Stimulated activated CD4-positive, alpha-beta T cell treated with anti-CD3 and anti-CD28 coated beads, Interleukin-12 subunit alpha, Interleukin-12 subunit beta, amount 100 ng/mL, for 4 hours (primary cell): ENCODE results near the gene MRPL42.
A peak's percentile ranks its signal among the peaks of the same experiment; 100 is the strongest.
"Not testable (repeated sequence)": the region's sequence is repeated elsewhere in the genome, so short reads cannot be mapped to it uniquely, and the experiment has no call there.

Experiments used
- DNase-seq: peaks from one replicate; pipeline ENCODE4 v3.0.0-alpha.2; 2020

The MRPL42 gene

DNA sequence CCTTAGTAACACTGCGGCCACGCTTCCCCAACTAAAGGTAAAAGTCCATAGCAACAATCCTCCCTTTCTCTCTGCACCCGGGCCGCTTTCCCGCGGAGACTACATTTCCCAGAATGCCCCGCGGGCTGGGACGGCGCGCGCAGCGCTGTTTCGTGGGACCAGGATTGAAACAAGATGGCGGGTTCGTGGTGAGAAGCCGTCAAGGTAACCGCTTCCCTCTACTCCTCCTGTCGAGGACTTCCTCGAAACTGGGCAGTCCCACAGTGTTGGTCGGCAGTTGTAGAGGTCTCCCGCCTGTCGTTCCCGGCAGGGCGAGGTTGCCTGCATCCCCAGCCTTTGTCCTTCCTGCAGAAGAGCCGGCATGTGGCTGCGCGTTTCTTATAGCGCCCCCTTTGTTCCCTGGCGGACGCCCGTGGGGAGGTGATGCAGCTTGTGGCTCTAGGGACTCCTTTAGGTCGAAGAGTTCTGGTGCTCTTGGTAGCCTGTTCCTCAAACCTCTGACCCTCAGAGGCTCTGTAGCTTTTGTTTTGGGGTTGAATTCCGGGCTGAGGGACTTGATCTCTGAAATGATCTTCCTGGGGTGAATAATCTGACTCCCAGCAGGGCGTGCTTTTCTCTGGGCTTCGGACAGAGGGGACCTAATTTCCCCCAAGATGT lies at the start of gene MRPL42:
MRPL42 (plus strand) TSS at position 164 of the 657 bp plus-strand sequence. CDS start 1,772 bp downstream, outside the sequence.
- peak; percentile 90 for DNase-seq

DNA sequence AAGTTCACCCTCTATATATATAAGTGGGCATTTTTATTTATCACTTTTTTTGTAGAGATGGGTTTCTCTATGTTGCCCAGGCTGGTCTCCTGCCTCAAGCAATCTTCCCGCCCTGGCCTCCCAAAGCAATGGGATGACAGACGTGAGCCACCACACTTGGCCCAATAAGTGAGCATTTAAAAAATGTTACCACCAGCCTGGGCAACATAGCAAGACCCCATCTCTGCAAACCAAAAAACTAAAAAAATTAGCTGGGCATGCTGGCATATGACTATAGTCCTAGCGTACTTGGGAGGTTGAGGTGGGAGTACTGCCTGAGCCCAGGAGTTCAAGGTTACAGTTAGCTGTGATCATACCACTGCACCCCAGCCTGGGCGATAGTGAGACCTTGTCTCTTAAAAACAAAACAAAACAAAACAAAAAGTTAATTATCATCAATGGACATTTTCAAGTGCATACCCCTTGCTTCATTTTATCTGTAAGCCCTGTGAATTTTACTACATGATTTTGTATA lies 49.3 kb upstream of the MRPL42 start:
- no peak for DNase-seq

DNA sequence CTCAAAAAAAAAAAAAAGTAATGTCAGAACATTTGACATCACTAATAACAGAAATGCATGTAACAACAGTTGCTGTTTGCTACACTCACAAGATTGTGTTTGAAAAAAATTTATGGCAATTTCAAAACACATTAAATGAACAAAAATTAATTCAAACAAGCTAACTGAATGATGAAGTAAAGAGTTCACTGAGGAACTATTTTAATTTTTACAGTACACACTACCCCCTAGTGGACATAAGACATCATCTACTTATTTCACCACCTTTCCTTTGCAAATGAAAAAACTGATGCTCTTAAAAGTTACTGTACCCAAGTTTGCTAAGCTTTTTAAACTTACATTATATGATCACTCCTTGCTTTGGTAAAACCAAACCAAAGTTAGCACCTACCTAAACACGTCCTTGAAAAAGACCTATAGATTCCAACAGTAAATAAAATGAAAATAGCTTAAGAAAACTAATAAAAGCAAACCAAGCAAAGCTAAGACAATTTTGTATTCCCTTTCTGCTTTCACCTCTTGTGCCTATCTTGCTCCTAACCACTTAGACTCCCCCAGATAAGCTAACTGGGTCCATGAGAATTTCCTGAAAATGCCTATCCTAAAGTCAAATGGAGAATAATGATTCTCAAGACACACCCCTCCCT lies 47.8 kb upstream of the MRPL42 start:
- no peak for DNase-seq

DNA sequence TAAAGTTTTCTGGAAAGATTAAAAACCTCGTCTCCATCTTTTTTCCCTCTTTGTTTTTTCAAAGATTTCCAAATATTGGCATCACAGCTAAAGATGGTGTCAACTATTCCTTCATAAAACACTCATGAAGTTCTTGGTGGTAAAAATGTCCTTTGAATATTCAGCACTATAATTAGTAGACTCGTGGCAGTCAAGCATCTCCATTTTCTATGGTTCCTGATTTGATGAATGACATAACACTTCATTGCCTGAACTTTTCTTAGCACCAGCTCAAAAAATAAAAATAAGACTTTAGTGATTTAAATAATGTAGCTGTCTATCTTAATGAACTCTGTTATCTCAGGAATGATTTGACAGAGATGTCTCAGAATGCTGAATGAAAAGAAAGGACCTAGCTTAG lies 45.3 kb upstream of the MRPL42 start:
- DNase-seq: no peak

DNA sequence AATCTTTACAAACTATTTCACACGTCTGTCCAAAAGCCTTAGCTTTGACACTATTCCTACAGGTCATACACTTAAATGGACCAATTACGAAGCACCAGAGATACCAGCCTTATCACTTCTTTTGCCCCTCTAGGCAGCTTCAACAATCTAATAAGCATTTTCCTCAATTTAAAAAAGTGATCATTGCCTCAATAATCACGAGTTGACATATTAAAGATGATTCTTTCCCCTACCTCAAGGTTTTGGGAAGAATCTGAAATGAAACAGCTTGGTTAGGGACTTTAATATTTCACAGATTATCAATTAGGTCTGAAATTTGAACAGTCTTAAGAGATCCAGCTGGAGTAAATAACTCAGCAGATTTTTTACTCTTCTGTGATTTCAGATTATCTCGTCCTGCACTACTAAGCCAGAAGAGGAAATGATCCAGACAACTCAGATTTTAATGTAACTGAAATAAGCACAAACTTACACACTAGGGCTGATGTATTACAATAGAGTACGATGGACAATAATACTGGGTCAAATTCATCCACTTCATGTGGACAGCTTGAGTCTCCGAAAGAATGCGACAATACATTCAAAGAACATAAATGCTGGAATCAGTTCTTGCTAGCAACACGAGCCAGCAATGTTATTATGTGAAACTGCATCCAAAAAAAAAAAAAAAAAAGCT lies 41.4 kb upstream of the MRPL42 start:
- no peak for DNase-seq

GRCh38 chr12:93426412-93426805 lies 40.9 kb upstream of the MRPL42 start:
- DNase-seq: no peak

DNA sequence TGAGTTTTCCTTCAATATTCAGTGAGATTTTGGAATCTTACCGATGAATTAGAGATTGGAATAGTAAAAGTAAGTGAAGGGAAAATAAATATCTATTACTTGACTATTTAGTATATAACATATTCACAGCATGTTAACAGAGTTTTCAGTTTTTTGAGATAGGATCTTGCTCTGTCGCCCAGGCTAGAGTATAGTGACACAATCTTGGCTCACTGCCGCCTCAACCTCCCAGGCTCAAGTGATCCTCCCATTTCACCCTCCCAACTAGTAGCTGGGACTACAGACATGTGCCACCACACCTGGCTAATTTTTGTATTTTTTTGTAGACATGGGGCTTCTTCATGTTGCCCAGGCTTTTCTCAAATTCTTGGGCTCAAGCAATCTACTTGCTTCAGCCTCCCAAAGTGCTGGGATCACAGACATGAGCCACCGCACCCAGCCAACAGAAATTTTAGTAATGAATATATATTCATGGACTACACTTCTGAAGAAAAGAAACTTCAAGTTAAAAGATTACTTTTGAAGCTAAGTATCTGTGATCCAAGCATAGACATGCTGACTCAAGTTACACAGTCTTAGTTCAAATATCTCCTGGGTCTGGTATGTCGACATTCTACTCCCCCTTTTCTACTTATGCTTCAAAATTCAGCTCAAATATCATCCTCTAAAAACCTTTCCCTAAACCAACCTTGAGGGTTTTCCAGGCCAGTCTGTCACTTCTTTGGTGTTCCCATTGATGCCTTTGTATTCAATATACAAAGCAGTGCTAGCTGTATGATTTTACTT lies 39.3 kb upstream of the MRPL42 start:
- DNase-seq: no peak

- DNase-seq: no peak
Measured at GRCh38 chr12:93429448-93429847, 37.9 kb upstream of the MRPL42 start.

GRCh38 chr12:93429852-93430251 lies 37.5 kb upstream of the MRPL42 start:
- DNase-seq: no peak

DNA sequence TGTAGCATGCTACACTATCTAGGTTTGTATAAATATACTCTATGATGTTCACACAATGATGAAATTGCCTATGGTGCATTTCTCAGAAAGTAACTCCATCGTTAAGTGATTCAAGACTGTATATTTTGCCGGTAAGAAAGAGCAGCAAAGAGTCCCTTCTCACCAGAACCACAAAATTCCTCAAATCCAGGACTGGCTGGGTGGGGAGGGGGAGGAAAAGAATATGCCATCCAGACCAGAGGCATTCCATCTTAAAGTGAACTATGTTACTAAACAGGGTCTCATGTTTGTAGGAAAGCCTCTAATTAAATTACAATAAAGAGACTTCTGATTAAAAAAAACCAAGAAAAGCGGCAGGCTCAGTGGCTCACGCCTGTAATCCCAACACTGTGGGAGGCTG lies 37.0 kb upstream of the MRPL42 start:
- DNase-seq: no peak

- not testable (repeated sequence) for DNase-seq
Measured at GRCh38 chr12:93432031-93432430, 35.3 kb upstream of the MRPL42 start.

DNA sequence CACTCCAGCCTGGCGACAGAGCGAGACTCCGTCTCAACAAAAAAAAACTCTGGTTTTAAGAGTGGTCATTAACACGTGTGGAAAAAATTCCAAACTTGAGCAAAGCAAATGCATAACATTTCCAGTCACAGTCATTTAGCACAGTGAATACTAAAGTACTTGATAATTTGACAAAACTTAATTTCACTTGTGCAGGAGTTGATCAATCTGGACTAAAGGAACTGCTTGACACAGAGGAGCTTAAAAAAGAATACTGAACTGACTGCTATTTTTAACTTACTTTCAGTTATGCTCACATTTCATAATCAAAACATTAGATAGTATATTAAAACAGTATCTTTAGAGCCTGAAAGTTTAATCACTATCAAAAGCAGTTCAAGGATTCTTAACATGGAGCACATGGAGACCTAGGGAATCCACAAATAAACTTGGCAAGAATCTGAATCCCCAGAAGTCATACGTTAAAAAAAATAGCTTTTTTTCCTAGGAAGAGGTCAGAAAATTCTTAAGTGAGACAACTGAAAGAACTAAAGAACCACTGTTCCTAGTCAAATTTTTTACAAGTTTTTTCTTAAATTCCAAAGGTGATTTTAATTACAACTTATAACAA lies 33.0 kb upstream of the MRPL42 start:
- no peak for DNase-seq

DNA sequence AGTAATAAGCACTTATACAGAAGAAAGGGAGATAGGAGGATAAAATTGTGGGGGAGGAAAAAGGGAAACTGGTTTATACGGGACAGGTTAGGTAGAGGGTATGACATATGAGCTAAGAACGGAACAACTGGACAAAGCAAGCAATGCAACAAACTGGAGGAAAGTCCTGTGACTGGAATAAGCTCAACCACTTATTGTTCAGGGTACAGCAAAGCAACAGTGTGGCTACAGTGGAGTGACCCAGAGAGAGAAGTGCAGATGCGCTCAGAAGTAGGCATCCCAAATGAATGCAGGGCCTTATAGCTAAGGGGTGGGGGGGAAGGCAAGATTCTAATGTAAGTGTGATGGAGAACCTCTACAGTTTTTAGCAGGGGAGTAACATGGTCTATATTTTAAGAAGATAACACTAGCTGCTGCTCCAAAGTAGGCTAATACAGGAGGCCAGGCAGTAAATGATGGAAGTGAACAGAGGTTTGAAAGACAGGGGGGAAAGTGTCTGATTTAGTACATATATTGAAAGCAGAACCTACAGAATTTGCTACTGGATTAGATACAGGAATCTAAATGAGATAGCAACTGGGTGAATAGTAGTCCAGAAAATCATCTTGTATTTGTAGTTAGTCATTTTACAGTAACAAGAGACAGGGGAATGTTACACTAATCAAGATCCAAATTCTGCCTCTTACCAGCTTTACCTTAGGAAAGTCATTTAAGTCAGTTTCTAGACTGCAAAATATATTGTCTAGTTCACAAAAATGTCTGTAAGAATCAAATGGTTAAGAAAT lies 28.9 kb upstream of the MRPL42 start:
- no peak for DNase-seq

DNA sequence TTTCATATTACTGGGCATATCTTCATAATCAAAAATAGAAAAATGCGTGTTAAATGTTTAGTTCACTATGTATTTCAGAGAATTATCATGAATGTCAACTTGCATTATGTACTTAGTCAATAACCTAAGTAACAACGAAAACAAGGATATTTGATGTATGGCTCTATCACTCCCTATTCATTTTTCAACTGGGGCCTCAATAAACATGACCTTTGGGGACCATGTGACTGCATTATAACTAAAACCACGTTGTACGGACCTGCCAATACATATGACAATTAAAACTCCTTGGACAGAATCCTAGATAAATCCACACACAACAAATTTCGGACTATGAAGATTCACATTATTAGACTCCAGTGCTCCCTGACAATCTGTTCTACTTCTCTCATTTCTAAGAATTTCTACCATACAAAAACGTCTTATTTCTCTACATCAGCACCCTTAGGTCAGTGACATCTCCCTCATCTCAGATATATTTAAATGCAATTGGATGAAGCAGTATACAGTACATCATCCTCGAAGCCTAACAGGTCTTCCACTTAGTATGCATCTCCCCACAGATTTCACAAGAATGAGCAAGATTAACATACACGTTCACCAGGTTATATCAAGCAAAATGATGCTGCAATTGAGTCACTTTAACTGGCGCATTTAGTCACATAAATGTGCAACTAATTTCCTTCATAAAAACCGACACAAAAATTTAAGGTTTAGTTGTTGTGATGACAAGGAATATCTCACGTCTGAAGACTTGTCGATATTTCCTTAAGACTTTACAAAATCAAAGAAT lies 27.1 kb upstream of the MRPL42 start:
- no peak for DNase-seq

DNA sequence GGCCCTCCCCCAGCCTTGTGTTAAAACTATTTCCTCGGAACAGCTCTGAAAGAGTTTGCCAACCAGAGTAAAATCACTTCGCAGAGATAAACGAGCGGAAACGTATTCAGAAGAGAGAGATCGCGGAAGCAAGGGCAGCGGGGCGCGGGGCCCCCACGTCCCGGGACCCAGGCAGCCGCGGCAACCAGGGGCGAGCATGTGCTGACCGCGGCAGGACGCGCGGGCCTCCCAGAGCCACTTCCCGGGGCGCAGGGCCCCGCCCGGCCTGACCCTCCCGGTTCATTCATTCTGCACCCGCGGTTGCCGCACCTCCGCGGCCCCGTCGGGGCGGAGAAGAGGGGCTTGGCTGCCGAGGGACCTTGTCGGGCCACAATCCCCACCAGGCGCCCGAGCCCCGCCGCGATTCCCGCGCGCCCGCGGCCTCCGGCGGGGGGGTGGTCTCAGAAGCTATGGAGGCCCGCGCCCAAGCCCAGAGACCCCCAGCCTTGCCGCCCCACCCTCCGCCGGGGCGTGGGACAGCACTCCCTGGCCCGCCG lies 26.2 kb upstream of the MRPL42 start:
- peak; percentile 30 for DNase-seq

DNA sequence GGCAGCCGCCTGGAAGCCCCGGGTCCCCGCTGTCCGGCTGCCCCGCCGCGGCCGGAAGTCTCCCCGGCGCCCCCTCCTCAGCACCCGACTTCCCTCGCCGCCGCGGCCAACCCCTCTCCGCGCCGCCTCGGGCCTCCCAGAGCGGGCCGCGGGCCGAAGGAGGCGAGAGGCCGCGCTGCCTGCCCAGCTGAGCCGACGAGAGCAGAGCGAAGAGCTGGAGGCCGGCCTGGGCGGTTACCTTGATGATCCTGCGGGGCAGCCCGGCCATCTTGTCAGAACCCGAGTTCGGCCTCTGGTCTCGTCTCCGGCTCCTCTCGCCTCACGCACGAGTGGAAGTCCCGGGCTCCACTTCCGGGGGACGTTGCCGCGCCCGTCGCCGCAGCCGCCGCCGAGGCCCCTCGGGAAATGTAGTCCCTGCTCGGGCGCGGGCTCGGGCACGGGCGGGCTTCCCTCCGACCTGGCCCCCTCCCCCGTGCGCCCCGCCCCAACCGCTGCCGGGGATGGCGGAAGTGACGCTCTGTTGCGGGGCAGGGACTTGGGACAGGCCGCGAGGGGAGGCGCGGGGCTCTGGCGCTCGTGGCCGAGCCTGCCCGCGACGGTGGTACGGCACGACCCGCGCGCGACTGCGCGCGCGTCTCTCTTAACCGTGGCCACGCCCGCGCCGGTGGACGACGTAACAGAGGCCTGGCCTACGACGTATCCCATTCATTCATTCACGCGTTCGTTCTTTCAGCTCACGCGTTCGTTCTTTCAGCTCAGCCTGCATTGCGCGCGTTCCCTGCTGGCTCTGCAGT lies 25.5 kb upstream of the MRPL42 start, which contains the start of gene UBE2N:
UBE2N (minus strand) TSS at position 331 of the 794 bp plus-strand sequence; CDS start at position 268, 63 bp downstream.
- DNase-seq: peak; percentile 97

DNA sequence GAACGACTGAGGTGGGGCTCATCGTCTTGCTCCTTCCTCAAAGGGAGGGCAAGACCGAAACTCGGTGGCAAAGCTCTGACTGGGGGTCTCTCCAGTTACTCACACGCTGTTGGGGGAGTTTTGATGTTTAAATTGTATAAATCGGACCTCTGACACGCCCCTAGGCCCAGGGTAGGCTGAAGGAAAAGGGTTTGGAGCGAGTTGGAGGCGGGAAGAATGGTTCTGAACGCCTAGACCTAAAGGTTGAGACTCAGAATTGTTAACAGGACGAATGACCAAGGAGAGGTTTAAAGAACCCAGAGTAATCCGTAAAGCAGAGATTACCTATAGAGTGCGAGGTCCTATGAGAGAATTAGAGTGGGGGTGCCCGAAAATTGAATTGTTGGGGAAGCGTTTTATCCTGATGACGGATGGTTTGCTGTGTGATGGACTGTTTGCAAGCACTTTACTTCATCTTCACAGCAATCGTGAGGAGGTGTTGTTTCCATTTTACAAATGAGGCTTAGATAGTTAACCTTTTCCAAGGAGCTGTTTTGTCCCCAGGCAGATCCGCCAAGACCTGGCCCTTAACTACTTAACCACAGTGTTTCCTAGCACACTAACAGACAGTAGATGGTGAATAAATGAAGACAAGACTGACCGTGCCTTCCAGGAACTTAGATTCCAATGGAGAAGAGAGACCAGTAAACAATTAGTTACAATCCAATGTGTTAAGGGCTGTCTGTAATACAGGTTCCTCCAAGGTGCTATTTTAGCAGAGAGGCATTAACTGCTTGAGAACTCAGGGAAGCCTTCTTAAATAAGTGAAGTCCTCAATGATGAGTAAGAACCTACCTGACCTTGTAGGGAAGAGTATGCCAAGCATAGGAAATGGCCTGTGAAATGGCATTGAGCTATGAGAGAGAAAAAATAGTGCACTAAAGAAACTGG lies 24.6 kb upstream of the MRPL42 start:
- no peak for DNase-seq

GRCh38 chr12:93443576-93443975 lies 23.7 kb upstream of the MRPL42 start:
- no peak for DNase-seq
